GM18498 (cell line): ENCODE measurements around the gene UBE2L3.
"Not testable (repeated sequence)": the region's sequence is repeated elsewhere in the genome, so short reads cannot be mapped to it uniquely, and the experiment has no call there.

ENCODE experiments used
- ATAC-seq: cut with Tn5 transposase; IDR thresholded peaks from one replicate; pipeline ENCODE4 v1.9.1; 2021; ENCODE audit warnings: mild to moderate bottlenecking, moderate library complexity; ENCODE audit not compliant: unreplicated experiment

Gene UBE2L3

DNA sequence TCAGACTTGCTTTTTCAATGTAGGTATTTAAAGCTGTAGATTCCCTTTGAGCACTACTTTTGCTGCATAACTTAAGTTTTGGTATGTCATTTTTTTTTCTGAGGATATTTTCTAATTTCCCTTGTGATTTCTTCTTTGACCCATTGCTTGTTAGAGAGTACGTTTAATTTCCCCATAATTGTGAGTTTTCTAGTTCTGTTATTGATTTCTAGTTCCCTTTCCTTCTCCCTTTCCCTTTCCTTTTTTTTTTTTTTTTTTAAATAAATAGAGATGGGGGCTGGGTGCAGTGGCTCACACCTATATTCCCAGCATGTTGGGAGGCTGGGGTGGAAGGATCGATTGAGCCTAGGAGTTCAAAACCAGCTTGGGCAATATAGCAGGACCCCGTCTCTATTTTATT, 30.8 kb downstream of the UBE2L3 start:
- ATAC-seq = no peak

- ATAC-seq = no peak
Measured at GRCh38 chr22:21599053-21599893, 31.8 kb downstream of the UBE2L3 start.

GRCh38 chr22:21602579-21602978, 35.1 kb downstream of the UBE2L3 start:
- no peak for ATAC-seq

DNA sequence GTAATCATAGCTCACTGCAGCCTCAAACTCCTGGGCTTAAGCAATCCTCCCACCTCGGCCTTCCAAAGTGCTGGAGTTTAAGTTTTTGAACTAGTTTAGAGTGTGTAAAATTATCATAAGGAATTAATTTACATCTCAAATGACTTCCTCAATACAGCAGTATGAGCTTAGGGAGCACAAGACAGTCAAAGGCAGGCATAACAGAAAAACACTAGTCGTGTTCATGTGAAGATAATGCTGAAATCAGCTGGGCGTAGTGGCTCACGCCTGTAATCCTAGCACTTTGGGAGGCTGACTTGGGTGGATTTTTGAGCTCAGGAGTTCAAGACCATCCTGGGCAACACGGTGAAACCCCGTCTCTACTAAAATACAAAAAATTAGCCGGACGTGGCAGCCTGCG, 36.5 kb downstream of the UBE2L3 start:
- no peak for ATAC-seq

- no peak for ATAC-seq
Measured at GRCh38 chr22:21605887-21606564, 38.5 kb downstream of the UBE2L3 start.

DNA sequence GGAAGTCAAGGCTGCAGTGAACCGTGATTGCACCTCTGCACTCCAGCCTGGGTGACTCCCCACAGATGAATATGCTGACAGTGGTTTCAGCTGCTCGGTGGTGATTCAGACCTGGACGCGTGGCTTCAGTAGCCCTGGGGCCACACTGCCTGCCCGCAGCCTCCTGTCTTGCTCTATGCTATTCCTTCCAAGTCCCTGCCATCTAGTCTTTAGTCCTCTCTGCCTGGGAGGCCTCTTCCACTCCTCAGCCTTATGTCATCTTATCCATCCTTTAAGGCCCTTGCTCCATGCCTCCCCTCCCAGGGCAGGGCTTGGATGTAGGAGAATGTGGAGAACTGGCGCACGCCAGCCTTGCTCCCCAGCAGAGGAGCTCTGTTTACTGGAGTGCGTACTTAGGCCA, 39.3 kb downstream of the UBE2L3 start:
- no peak for ATAC-seq

GRCh38 chr22:21609556-21610157, 42.1 kb downstream of the UBE2L3 start:
- ATAC-seq = not testable (repeated sequence)

DNA sequence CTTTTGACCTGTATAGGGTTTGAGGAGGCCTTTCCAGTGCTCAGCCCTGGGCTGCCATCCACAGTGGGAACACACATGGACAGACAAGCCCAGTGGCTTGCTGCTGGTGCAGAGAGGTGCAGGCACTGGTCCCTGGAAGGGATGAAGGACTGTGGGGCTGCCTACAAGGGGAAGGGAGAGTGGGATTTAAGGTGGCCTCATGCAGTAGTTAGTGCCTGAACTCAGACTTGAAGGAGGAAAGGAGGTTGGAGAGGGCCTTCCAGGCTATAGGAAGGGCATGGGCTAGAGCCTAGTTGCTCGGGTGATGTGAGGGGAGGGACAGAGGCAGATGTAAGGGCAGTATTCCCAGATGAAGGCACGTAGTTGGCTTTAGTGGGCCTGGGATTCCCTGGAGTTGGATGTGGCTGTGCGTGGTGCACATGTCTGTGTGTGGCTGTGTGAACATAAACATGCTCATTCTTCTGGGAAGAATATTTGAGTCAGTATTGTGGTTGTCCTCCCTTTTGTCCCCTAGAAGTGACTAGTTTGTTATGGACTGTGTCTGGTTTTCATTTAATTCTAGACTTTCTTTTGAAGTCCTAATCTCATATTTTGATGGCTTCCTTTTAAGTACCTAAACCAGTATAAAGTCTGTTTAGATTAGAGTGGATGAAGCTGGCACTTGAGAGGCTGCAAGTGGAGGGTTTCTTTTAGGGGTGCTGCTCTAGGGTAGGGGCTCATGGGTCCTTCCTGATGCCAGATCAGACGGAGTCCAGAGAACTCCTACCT, 43.9 kb downstream of the UBE2L3 start:
- ATAC-seq = no peak

DNA sequence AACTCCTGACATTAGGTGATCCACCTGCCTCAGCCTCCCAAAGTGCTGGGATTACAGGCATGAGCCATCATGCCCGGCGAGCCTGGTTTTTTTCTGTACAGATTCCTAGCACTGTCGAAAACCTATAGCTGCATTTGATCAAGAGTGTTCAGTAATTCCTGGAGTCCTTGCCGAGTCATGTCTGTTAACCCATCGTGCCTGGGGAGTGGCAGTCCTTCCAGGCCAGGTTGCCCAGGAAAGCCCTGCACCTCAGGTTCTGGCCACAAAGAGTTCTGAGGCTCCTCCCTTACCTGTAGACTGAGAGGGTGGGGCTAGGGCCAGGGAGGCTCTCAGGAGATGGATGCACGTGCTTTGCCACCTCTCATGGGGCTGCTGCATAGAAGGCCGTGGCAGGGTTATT, 45.3 kb downstream of the UBE2L3 start:
- ATAC-seq = no peak

- ATAC-seq = no peak
Measured at GRCh38 chr22:21613553-21614233, 46.2 kb downstream of the UBE2L3 start.

DNA sequence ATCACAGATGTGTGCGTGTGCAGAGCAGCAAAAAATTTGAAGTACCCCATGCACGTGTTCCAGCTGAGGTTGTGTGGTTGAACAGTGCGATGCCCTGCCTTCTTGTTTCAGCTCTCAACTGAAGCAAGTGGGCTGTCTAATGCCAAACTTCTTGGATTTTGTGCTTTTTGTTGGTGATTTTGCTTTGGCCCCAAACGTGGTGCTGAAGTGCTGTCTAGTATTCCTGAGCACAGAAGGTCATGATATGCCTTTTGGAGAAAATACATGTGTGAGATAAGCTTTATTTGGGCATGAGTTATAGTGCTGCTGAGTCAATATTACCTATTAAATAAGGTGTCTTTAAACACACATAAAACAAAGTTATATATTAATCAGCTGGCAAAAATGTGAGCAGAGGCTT, 48.2 kb downstream of the UBE2L3 start:
- no peak for ATAC-seq

- not testable (repeated sequence) for ATAC-seq
Measured at GRCh38 chr22:21617337-21617736, 49.8 kb downstream of the UBE2L3 start.

DNA sequence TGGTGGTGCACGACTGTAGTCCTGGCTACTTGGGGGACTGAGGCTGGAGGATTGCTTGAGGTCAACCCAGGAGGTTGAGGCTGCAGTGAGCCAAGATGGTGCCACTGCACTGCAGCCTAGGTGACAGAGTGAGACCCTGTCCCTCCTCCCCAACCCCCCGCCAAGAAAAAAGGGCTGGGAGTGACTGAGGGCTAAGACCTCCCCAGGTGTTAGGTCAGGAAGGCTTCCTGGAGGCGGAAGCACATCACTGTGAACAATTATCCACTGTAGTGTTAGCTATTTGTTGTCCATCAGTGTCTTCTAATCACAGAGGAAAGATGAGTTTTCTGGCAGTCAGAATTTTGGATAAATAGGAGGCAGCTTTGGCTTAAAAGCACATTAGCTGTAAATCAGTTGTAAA, 53.5 kb downstream of the UBE2L3 start:
- ATAC-seq = no peak

DNA sequence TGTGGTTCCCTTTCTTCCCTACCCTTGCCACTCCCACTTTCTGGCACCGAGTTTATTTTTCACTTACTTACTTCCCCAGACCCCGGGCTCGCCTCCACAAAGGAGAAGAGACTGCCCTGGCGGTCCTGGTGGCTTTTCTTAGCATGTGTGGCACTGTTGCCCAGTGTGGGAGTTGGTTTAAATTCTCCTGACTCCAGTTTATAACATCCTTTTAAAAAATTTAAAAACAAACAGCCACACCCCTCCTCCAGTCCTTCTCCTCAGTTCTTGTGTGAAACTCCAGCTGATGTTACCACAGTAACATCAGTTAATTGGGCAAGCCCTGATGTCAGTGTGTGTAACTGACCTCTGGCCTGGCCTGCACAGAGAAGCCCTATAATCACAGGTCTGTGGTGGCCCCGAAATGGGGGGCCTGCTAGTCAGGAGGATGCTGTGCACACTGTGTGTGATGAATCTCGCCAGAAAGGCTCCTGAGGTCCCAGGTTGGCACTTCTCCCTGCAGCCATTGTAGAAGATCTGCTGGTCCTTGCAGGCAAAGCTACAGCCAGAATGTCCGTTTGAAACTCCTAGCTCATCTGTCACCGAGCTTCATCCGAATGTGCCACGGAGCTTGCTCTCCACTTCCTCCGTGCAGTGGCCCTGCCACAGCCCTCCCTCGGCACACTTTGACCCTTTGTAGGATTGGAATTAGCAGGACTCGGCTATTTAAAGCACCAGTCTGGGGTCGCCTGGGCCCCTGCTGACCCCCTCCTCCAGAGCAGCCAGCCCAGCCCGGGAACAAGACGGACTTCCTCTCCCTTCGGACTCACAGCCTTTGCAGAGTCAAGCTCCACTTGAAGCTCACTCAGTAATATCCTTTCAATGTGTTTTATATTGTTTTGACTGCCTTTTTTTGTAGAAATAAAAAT, 54.8 kb downstream of the UBE2L3 start:
- ATAC-seq = no peak

DNA sequence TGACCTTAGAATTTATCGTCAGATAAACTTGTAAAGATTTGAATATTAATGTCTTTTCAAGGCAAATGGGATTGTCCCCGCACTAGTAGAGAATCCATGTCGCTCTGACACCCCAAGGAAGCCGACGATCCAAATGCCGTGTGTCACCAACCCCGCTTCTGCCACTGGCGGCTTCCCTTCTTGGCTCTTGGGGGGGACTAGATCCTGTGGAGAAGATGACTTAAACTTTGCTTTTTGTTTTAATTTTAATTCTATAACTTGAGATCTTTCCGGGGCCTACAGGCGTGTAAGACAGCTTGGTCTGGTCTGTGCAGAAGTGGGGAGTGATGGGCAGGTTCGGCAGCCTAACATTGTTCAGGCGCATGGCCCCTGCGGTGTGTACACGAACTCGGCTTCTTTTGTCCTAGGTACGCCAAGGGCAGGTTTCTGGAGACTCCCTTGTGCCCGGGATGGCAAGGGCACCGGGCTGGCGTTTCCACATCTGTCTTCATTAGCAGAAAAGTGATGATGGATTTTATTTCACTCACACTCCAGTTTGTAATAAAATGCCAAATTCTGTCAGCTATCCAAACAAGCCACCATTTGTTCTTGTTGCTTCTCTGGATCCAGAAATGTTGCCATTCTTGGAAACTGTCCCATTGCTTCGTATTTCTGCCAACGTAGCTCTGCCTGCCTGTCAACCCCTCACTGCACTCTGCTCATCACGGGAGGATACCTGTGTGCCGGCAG, 55.6 kb downstream of the UBE2L3 start:
- ATAC-seq = no peak

- no peak for ATAC-seq
Measured at GRCh38 chr22:21623648-21623970, 56.1 kb downstream of the UBE2L3 start.

DNA sequence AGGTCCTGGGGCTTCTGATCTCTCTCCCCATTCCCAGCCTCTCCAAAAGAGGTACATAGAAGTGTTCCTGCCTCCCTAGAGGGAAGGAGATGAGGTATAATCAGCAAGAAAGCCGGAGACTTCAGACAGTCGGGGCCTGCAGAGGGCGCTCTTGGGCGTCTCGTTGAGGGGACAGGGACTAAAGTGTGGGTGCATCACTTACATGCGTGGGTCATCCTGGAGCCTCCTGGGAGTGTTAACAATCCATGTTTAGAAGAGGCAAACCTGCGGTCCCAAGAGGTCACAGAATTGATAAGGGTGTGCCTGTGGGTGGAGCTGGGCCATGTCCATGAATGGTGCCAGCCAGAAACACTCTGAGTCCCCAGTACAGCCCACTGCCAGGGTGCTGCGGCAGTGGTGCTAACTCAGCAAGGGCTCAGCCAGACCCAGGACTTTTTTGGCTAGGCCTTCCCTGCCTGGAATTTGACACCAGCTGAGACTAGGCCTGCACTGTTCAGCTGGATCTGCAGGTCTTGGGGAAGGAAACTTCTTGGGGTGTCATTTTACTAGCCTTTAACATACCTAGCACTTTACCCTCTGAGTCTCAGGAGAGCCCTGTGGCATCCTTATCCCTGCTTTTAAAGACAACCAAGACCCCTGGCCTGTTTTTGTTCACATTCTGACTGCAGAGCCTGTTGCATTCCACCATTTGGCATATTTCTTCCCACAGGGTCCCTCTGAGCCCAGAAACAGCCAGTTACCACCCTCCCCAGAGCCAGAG, 56.8 kb downstream of the UBE2L3 start:
- ATAC-seq = no peak
